GM13976 (cell line): ENCODE results near the gene IFI44L.

Experiments
- DNase-seq: peaks from one replicate; pipeline ENCODE4 v3.0.0; 2012; ENCODE audit warnings: low spot score
- CTCF ChIP-seq: IDR thresholded peaks from 2 replicates; pipeline ENCODE4 v1.5.1; 2012; ENCODE audit warnings: borderline replicate concordance, mild to moderate bottlenecking; ENCODE audit not compliant: insufficient read depth; ENCODE audit errors: extremely low read depth, missing control alignments, control extremely low read depth
- in situ Hi-C: fragments of 300-500 bp; cut with MboI; formaldehyde crosslinking; loops from one replicate; pipeline ENCODE4 v1.12.0; 2022; ENCODE audit warnings: low sequenced_read_pairs, mixed read lengths, inconsistent platforms; ENCODE audit not compliant: unreplicated experiment

The IFI44L gene

GRCh38 chr1:78664763-78665162 is 44.5 kb downstream of the IFI44L start:
- no peak for DNase-seq
- in situ Hi-C loops, result no loop called here
- no peak for TF ChIP-seq CTCF

GRCh38 chr1:78665809-78666208 is 45.6 kb downstream of the IFI44L start:
- no peak for TF ChIP-seq CTCF
- no peak for DNase-seq
- in situ Hi-C loops, result no loop called here

GRCh38 chr1:78667939-78668338 is 47.7 kb downstream of the IFI44L start:
- no peak for DNase-seq
- no peak for TF ChIP-seq CTCF
- in situ Hi-C loops, result no loop called here

- in situ Hi-C loops, result no loop called here
- no peak for TF ChIP-seq CTCF
- DNase-seq, result no peak
These were observed 48.2 kb downstream of the IFI44L start for GRCh38 chr1:78668427-78668826.

- in situ Hi-C loops, result loop anchor here (10.0 kb wide), 1 partner anchor 538 kb away; no protein-coding TSS in a partner anchor
- no peak for TF ChIP-seq CTCF
- DNase-seq, result no peak
These were observed 52.2 kb downstream of the IFI44L start for GRCh38 chr1:78672428-78672827.

DNA sequence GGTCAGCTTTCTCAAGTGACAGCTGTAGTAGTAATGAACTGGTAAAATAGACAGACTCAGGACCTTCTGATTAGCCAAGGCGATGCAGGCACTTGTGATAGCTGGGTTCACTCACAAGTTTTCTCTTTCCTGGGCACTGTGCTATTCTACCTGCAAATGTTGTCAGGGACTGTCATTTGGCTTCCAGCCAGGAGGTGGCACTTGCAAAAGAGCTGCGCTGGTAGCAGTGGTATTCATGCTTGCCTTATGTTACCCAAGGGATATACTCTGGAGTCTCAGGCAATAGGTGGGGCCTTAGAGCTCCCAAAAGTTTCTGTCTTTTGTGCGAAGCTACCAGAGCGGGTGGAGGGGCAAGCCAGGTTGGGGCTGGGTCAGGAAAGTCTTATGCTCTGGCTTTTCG is 52.9 kb downstream of the IFI44L start:
- DNase-seq, result no peak
- TF ChIP-seq CTCF, result no peak
- in situ Hi-C loops, result loop anchor here (10.0 kb wide), 1 partner anchor 538 kb away; no protein-coding TSS in a partner anchor
